Measurements from ENCODE around the gene PNMA8B.

PNMA8B gene

DNA sequence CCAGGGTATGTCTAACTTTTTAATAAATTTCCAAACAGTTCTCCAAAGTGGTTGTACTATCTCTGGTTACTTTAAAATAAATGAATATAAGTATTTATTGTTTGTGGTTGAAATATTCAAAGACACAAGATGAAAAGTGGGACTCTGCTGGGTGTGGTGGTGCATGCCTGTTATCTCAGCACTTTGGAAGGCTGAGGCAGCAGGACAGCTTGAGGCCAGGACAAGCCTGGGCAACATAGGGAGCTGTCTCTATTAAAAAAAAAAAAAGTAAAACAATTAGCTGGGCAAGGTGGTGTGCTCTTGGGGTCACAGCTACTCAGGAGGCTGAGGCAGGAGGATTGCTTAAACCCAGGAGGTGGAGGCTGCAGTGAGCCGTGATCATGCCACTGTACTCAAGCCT is 34.7 kb downstream of the PNMA8B start:
- H3K36me3 ChIP-seq (ENCODE audit: insufficient read depth, low read length), result no peaks in the 10 kb centered on the region

DNA sequence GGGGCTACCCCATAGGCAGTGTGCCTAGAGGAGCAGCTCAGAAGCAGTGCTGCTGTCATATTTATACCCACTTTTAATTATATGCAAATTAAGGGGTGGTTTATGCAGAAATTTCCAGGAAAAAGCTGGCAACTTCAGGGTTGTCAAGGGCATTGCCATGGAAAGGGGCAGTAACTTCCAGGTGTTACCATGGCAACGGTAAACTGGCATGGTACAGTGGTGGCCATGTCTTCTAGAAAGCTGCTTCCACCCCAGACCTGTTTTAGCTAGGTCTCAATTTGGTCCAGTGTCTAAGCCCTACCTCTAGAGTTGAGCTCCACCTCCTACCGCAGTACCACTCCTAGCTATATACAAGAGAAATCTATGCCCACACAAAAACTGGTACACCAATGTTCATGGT is 35.6 kb downstream of the PNMA8B start:
- Histone ChIP-seq H3K36me3 (ENCODE audit: insufficient read depth, low read length) (no peaks in the 10 kb centered on the region), H3K9ac (ENCODE audit: insufficient read length) (no peak overlapping the region), H3K27ac (no peak overlapping the region), H3K4me3 (no peak overlapping the region), H3K9me3 (ENCODE audit: low read depth, low read length) (no peaks in the 10 kb centered on the region)
- TF ChIP-seq EZH2 (IDR thresholded peaks at IDR 0.05) (no peak), POLR2AphosphoS5 (IDR thresholded peaks at IDR 0.05; ENCODE audit: borderline replicate concordance, low read depth, low read length) (no peak), FOXP2 (optimal IDR thresholded peaks at IDR 0.05; ENCODE audit: control extremely low read depth, extremely low read length, insufficient read depth) (no peak)
- no peak for DNase-seq (ENCODE audit: low read depth, low spot score)

More for the DNA sequence above, 34.7 kb downstream of the PNMA8B start:
- no peaks in the 10 kb centered on the region for H3K9me3 ChIP-seq (ENCODE audit: low read depth, low read length)
- no peak for TF ChIP-seq POLR2AphosphoS5 (IDR thresholded peaks at IDR 0.05; ENCODE audit: borderline replicate concordance, low read depth, low read length)
- TF ChIP-seq EZH2 (IDR thresholded peaks at IDR 0.05), result no peak
- no peak for TF ChIP-seq FOXP2 (optimal IDR thresholded peaks at IDR 0.05; ENCODE audit: control extremely low read depth, extremely low read length, insufficient read depth)
- no peak overlapping the region for H3K27ac ChIP-seq
- H3K9ac ChIP-seq (ENCODE audit: insufficient read length), result no peak overlapping the region
- no peak for DNase-seq (ENCODE audit: low read depth, low spot score)
- H3K4me3 ChIP-seq, result no peak overlapping the region

DNA sequence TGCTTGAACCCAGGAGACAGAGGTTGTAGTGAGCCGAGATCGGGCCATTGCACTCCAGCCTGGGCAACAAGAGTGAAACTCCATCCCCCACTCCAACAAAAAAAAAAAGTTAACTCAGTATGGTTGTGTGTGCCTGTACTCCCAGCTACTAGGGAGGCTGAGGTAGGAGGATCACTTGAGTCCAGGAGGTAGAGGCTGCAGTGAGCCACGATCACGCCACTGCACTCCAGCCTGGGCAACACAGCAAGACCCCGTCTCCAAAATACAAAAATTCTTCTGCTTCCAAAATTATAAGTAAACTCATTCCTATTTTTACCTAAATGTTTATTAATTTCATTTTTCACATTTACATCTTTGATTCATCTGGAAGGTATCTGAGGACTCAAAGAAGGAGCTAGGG is 38.7 kb downstream of the PNMA8B start:
- TF ChIP-seq FOXP2 (optimal IDR thresholded peaks at IDR 0.05; ENCODE audit: control extremely low read depth, extremely low read length, insufficient read depth) (no peak), EZH2 (IDR thresholded peaks at IDR 0.05) (no peak), POLR2AphosphoS5 (IDR thresholded peaks at IDR 0.05; ENCODE audit: borderline replicate concordance, low read depth, low read length) (no peak)

DNA sequence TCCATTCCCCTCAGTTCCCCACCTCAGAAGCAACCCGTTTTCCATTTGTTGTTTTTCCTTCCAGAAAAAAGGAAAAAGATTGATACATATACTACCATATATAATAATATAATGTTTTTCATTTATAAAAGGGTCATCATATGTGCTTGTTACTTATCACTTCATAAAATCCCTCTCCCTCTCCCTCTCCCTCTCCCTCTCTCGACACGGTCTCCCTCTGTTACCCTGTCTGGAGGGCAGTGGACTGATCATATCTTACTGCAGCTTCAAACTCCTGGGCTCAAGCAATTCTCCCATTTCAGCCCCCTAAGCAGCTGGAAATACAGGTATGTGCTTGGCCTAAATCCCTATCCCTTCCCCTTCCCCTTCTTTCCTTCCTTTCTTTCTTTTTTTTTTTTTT is 41.4 kb downstream of the PNMA8B start:
- Histone ChIP-seq H3K36me3 (ENCODE audit: insufficient read depth, low read length) (no peaks in the 10 kb centered on the region), H3K9ac (ENCODE audit: insufficient read length) (no peak overlapping the region), H3K27ac (no peak overlapping the region), H3K4me3 (no peak overlapping the region), H3K9me3 (ENCODE audit: low read depth, low read length) (no peaks in the 10 kb centered on the region)
- DNase-seq (ENCODE audit: low read depth, low spot score), result no peak
- no peak for TF ChIP-seq EZH2 (IDR thresholded peaks at IDR 0.05)
- no peak for TF ChIP-seq POLR2AphosphoS5 (IDR thresholded peaks at IDR 0.05; ENCODE audit: borderline replicate concordance, low read depth, low read length)

More for the DNA sequence above, 38.7 kb downstream of the PNMA8B start:
- Histone ChIP-seq H3K9me3 (ENCODE audit: low read depth, low read length) (no peaks in the 10 kb centered on the region), H3K4me3 (no peak overlapping the region), H3K36me3 (ENCODE audit: insufficient read depth, low read length) (no peaks in the 10 kb centered on the region), H3K27ac (no peak overlapping the region), H3K9ac (ENCODE audit: insufficient read length) (no peak overlapping the region)
- DNase-seq (ENCODE audit: low read depth, low spot score), result no peak

DNA sequence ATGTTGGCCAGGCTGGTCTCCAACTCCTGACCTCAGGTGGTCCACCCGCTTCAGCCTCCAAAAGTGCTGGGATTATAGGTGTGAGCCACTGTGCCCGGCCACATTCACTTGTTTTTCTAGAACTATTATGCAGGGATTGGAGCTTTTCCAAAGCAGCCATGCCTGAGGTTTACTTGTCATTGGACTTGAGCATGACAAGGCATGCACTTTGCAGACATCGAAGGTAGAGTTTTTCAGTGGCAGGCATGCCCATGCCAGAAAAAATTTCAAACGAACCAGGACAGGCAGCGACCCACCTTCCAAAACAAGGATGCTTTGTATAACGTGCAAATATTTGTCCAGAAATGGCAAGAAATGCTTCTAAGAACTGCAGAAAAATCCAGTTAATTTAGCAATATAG is 42.0 kb downstream of the PNMA8B start:
- Histone ChIP-seq H3K27ac (no peak overlapping the region), H3K4me3 (no peak overlapping the region), H3K9me3 (ENCODE audit: low read depth, low read length) (no peaks in the 10 kb centered on the region), H3K9ac (ENCODE audit: insufficient read length) (no peak overlapping the region), H3K36me3 (ENCODE audit: insufficient read depth, low read length) (no peaks in the 10 kb centered on the region)
- DNase-seq (ENCODE audit: low read depth, low spot score), result no peak
- TF ChIP-seq EZH2 (IDR thresholded peaks at IDR 0.05) (no peak), FOXP2 (optimal IDR thresholded peaks at IDR 0.05; ENCODE audit: control extremely low read depth, extremely low read length, insufficient read depth) (no peak), POLR2AphosphoS5 (IDR thresholded peaks at IDR 0.05; ENCODE audit: borderline replicate concordance, low read depth, low read length) (no peak)

DNA sequence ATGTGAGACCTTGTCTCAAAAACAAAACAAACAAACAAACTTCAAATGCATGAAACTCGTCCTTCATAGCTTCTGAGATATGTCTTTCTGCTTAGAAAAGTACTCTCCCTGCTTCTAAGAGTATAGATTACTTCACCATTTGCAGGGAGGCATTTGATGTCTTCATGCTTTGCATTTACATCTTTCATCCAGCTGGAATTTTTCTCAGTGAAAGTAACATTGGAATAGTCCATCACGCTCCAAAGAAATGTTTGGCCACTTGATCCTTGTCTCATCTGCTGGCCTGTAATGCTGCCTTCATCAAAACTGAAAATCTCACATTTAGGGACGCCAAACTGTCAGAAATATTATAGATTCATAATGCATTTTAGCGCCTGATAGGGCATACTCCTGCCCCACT is 43.5 kb downstream of the PNMA8B start:
- Histone ChIP-seq H3K27ac (no peak overlapping the region), H3K4me3 (no peak overlapping the region), H3K36me3 (ENCODE audit: insufficient read depth, low read length) (no peaks in the 10 kb centered on the region), H3K9ac (ENCODE audit: insufficient read length) (no peak overlapping the region), H3K9me3 (ENCODE audit: low read depth, low read length) (no peaks in the 10 kb centered on the region)
- TF ChIP-seq POLR2AphosphoS5 (IDR thresholded peaks at IDR 0.05; ENCODE audit: borderline replicate concordance, low read depth, low read length), result no peak
- no peak for TF ChIP-seq EZH2 (IDR thresholded peaks at IDR 0.05)
- no peak for TF ChIP-seq FOXP2 (optimal IDR thresholded peaks at IDR 0.05; ENCODE audit: control extremely low read depth, extremely low read length, insufficient read depth)
- no peak for DNase-seq (ENCODE audit: low read depth, low spot score)

DNA sequence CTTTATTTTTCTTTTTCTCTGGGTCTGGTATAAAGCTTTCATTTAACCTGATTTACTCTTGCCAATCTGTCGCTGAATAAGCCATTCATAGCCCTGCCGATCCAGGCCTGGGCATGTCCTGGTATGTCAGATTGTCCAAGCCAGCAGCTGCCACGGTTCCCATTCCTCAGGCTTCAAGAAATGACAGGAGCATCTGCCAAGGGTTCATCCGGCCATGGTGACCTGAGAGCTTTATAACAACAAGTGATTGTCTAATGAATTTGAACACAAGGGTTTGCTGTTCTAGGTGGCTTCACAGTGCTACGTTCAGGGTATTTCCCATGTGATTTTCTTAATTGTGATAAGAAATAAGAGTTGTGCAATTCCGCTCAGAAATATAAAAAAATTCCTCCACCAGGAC is 44.3 kb downstream of the PNMA8B start:
- Histone ChIP-seq H3K36me3 (ENCODE audit: insufficient read depth, low read length) (no peaks in the 10 kb centered on the region), H3K9ac (ENCODE audit: insufficient read length) (no peak overlapping the region), H3K9me3 (ENCODE audit: low read depth, low read length) (no peaks in the 10 kb centered on the region), H3K4me3 (no peak overlapping the region), H3K27ac (no peak overlapping the region)
- no peak for DNase-seq (ENCODE audit: low read depth, low spot score)
- no peak for TF ChIP-seq FOXP2 (optimal IDR thresholded peaks at IDR 0.05; ENCODE audit: control extremely low read depth, extremely low read length, insufficient read depth)
- no peak for TF ChIP-seq POLR2AphosphoS5 (IDR thresholded peaks at IDR 0.05; ENCODE audit: borderline replicate concordance, low read depth, low read length)
- no peak for TF ChIP-seq EZH2 (IDR thresholded peaks at IDR 0.05)

DNA sequence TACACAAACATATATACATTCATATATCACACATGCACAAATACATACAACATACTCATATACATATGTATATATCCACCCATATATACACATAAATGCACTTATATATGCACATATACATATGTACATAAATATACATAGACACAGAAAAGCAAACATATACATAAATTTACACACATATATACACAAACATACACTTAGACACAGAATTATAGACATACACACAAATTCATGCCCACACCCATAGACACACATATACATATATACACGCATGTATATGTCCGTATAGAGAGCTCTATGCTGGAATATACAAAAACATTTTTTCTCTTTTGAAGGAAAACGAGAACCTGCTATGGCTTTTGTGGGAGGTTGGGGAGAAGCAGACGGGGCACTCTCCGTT is 44.9 kb downstream of the PNMA8B start:
- DNase-seq (ENCODE audit: low read depth, low spot score), result no peak
- Histone ChIP-seq H3K9ac (ENCODE audit: insufficient read length) (no peak overlapping the region), H3K9me3 (ENCODE audit: low read depth, low read length) (no peaks in the 10 kb centered on the region), H3K27ac (no peak overlapping the region), H3K4me3 (no peak overlapping the region), H3K36me3 (ENCODE audit: insufficient read depth, low read length) (no peaks in the 10 kb centered on the region)
- TF ChIP-seq POLR2AphosphoS5 (IDR thresholded peaks at IDR 0.05; ENCODE audit: borderline replicate concordance, low read depth, low read length) (no peak), EZH2 (IDR thresholded peaks at IDR 0.05) (no peak), FOXP2 (optimal IDR thresholded peaks at IDR 0.05; ENCODE audit: control extremely low read depth, extremely low read length, insufficient read depth) (no peak)

DNA sequence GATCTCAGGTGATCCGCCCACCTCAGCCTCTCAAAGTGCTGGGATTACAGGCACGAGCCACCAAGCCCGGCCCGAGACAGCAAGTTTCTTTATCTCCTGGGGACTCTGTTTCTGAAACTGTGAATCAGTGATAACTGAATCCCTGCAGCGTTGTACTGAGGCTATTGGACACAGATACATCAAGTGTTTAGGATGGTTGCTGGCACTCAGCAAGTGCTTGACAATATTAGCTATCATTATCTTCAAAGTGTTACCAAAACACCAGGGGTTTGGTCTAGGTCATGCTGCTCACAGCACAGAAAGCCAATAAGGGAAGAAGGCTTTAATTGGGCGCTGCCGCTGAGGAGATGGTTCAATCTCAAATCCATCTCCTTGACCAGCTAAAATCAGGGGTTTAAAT is 46.4 kb downstream of the PNMA8B start:
- no peak overlapping the region for H3K27ac ChIP-seq
- no peak for DNase-seq (ENCODE audit: low read depth, low spot score)
- no peak overlapping the region for H3K9ac ChIP-seq (ENCODE audit: insufficient read length)
- no peaks in the 10 kb centered on the region for H3K36me3 ChIP-seq (ENCODE audit: insufficient read depth, low read length)
- TF ChIP-seq EZH2 (IDR thresholded peaks at IDR 0.05) (no peak), FOXP2 (optimal IDR thresholded peaks at IDR 0.05; ENCODE audit: control extremely low read depth, extremely low read length, insufficient read depth) (no peak)
- H3K9me3 ChIP-seq (ENCODE audit: low read depth, low read length), result no peaks in the 10 kb centered on the region
- H3K4me3 ChIP-seq, result no peak overlapping the region

Measured in SK-N-MC (cell line).